HG03575 (cell line): ENCODE data around the gene AARS2.

Source experiments
- ATAC-seq: cut with Tn5 transposase; IDR thresholded peaks from one replicate; pipeline ENCODE4 v1.9.1; 2021; ENCODE audit not compliant: unreplicated experiment, insufficient number of reproducible peaks, low FRiP score; ENCODE audit errors: extremely low read depth

The AARS2 gene

GRCh38 chr6:44284867-44285266 lies 28.3 kb downstream of the AARS2 start:
- ATAC-seq = no peak

DNA sequence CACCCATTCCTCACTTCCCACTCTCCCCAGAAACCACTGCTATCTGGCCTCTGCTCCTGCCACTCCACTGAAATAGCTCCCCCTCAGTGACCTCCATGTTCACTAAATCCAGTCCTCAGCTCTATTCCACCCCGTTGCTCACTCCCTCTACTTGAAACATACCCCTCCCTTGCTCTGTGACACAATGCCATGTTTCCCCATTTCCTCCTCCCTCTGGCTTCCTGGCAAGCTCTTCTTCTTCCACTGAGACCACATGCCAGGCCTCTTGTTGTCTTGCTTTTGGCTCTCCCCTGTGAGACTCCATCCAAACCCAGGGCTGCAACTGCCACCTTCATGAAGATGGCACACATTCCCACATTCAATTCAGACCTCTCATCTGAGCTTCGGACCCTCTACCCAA lies 29.0 kb downstream of the AARS2 start:
- no peak for ATAC-seq

DNA sequence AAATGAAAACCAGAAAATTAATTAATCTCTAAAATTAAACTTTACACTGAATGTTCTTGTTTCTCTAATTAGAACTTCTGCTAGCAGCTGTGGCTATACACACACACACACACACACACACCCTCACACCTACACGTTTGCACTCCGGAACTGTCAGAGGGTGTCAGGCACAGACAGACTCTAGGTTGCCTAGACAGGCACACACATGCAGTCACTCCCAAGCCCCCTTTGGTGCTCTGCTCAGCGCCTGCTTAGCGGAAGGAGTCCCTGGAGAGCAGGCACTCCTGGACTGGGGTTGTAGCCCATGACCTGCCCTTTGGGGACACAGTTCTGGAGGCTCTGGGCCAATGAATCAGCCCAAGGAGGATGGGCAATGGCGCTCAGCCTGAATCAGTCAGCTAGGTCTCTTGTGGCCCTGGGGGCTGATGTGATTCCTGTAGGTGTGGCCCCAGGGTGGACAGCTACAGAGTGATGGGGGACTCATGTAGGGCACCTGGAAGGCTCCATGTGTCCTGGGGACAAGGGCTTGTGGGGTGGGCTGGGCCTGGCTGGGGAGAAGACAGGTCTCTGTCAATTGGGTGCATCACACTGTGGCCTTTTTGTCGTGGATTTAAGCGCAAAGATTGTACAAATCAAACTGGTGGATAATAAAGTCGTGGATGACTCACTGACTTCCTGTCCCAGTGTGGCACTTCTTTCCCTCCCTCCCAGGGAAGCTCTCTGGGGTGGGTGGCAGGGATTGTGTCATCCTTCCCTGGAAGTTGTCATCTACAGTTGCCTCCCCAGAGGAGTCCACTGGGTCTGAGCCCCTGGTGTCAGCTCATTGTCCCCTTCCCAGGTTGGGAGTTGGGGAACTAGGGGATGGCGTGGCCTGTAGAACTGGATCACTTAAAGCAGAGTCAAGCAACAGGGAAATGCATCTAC lies 34.1 kb downstream of the AARS2 start:
- no peak for ATAC-seq

DNA sequence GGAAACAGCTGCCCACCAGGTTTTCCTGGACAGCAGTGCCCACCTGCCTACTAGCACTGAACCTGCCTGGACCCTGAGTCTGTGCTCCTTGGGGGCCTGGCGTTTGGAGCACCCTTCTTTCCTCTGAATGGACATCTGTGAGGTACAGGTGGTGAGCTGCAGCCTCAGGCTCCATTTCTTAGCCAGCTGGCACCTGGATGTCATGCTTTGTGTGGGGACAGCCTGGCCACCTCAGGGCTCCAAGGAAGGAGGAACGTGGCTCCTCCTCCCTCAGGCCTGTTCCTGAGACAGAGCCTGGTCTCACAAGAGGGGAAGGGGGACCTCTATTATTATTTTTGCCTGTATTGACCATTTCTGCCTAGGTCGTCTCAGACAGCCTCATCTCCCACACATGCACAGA lies 34.8 kb downstream of the AARS2 start:
- ATAC-seq = no peak

- ATAC-seq = no peak
Observed at GRCh38 chr6:44277763-44278162, 35.4 kb downstream of the AARS2 start.

- ATAC-seq = no peak
Observed at GRCh38 chr6:44276667-44277640, 36.2 kb downstream of the AARS2 start.

DNA sequence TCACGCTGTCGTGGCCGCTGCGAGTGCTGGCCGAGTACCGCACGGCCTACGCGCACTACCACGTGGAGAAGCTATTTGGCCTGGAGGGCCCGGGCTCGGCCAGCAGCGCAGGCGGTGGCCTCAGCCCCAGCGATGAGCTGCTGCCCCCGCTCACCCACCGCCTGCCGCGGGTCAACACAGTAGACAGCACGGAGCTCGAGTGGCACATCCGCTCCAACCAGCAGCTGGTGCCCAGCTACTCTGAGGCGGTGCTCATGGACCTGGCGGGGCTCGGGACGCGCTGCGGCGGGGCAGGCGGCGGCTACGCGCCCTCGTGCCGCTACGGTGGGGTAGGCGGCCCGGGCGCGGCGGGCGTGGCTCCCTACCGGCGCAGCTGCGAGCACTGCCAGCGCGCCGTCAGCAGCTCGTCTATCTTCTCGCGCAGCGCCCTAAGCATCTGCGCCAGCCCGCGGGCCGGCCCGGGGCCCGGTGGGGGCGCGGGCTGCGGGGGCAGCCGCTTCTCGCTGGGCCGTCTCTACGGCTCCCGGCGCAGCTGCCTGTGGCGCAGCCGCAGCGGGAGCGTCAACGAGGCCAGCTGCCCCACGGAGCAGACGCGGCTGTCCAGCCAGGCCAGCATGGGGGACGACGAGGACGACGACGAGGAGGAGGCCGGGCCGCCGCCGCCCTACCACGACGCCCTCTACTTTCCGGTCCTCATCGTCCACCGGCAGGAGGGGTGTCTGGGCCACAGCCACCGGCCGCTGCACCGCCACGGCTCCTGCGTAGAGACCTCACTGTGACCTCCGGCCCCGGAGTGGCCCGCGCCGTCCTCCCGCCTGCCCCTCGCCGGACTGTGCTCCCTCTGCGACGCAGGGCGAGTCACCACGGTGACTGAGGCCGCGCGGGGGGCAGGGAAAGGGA lies 37.1 kb downstream of the AARS2 start:
- no peak for ATAC-seq

DNA sequence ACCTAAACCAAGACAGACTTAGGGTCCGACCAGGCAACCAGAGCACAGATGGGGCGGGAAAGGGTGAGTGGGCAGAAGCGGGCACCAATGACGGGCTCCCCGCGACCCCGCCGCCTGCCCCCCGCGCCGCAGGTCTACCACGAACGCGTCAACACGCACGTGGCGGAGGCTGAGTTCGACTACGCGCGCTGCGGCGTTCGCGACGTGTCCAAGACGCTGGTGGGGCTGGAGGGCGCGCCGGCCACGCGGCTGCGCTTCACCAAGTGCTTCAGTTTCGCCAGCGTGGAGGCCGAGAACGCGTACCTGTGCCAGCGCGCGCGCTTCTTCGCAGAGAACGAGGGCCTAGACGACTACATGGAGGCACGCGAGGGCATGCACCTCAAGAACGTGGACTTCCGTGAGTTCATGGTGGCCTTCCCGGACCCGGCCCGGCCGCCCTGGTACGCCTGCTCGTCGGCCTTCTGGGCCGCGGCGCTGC lies 37.8 kb downstream of the AARS2 start:
- no peak for ATAC-seq

GRCh38 chr6:44273617-44274016 lies 39.5 kb downstream of the AARS2 start:
- no peak for ATAC-seq

DNA sequence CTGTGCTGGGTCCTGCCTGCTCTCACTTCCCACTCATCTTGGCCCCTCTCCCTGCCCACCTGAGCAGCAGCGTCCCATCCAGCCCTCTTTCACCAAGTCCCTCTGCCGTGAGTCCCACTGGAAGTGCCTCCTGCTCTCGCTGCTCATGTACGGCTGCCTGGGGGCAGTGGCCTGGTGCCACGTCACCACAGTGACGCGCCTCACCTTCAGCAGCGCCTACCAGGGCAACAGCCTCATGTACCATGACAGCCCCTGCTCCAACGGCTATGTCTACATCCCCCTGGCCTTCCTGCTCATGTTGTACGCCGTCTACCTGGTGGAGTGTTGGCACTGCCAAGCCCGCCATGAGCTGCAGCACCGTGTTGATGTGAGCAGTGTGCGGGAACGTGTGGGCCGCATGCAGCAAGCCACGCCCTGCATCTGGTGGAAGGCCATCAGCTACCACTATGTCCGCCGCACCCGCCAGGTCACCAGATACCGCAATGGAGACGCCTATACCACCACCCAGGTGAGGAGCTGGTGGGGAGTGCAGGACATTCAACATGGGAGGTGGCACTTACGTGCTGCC lies 40.1 kb downstream of the AARS2 start:
- ATAC-seq = no peak

GRCh38 chr6:44272529-44272928 lies 40.6 kb downstream of the AARS2 start:
- ATAC-seq = no peak

- no peak for ATAC-seq
Observed at GRCh38 chr6:44271914-44272313, 41.2 kb downstream of the AARS2 start.

GRCh38 chr6:44271406-44271723 lies 41.8 kb downstream of the AARS2 start:
- ATAC-seq = no peak

DNA sequence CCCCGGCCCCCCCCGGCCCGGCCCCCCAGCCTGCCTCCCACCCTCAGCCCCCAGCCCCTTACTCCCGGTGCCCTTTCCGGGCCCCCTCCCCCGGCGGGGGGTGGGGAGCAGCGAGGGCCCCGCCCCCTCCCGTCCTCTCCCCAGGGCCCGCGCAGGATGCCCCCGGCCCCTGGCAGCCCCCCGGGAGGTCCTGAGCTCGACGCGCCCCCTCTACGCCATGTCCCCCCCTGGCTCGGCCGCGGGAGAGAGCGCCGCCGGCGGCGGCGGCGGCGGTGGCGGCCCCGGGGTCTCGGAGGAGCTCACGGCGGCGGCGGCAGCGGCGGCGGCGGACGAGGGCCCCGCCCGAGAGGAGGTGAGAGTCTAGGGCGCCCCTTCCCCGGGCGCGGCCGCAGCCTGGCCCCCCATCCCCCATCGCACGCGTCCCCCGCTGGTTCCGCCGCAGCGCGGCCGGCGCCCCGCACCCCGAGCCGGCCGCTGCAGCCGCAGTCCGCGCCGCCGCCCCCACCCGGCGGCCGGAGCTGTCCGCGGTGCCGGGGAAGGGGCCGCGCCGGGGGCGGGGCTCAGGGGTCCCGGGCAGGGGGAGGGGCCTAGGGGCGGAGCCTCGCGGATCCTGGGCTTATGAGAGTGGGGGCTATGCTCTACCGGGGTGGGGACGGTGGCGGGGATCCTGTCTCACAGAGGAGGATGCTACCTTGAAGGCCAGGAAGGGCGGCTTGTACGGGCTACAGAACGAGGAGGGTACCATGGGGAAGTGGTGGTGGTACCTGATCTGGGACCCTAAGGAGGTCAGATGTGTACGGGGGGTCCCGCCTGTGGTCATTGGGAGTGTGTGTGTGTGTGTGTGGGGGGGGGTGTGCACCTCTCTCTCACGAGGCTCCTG lies 42.4 kb downstream of the AARS2 start:
- no peak for ATAC-seq

DNA sequence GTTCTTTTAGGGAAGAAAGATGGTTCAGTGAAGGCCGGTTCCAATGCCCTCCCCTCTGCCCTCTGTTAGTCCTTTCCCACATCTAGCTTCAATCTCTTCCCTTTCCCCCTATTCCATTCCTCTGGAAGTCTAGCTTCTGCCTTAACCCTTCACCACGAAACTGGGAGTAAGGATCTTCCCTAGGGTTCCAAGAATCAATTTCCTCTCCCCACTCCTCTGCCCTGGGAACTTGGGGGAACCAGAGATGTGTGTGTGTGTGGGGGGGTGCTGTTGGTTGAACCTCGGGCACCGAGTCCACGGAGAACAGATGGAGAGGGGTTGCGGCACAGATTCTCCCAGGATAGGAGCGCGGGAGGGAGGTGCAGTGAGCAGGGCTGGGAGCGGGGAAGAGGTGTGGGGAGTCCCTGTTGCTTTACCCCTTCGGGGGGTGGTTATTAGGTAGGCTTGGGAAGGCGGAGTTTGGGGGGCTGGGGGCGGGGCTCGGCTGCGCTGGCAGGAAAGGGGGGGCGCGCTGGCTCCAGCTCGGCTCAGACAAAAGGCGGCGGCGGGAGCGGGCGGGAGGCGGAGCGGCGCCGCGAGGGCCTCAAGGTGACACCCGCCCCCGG lies 43.1 kb downstream of the AARS2 start, which contains the start of gene TMEM151B:
Gene TMEM151B (plus strand): TSS at position 530 of the 605 bp plus-strand sequence. CDS start 293 bp downstream, outside the sequence.
- no peak for ATAC-seq

- ATAC-seq = no peak
Observed at GRCh38 chr6:44269178-44269920, 43.8 kb downstream of the AARS2 start.
